NCI-H1105 (cell line): Measurements from ENCODE around the gene OSCAR.

ENCODE experiments used
- DNase-seq: peaks from one replicate; lab custom pipeline; 2025; lab: John Stamatoyannopoulos, UW

The OSCAR gene

DNA sequence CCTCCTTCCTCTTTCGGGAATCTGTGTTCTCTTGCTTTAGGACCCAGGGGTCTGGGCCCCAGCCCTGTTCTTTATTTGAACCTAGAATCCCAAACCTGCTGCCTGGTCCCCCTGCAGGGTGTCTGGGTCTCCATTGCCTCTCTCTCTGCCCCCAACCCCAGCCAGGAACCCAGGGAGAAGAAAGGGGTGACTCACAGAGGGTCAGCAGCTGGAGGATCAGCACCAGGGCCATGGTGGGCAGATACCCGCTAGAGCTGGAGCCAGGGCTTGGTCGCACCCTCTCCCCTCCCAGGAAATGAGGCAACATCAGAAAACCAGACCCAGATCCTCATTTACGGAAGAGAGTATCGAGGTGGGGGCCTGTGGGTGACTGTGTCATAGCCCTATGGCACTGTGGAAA is at the start of gene OSCAR:
TSS of gene OSCAR (minus strand) at position 243 of the 400 bp plus-strand sequence. CDS start at position 232, 11 bp downstream.
- no peak for DNase-seq

DNA sequence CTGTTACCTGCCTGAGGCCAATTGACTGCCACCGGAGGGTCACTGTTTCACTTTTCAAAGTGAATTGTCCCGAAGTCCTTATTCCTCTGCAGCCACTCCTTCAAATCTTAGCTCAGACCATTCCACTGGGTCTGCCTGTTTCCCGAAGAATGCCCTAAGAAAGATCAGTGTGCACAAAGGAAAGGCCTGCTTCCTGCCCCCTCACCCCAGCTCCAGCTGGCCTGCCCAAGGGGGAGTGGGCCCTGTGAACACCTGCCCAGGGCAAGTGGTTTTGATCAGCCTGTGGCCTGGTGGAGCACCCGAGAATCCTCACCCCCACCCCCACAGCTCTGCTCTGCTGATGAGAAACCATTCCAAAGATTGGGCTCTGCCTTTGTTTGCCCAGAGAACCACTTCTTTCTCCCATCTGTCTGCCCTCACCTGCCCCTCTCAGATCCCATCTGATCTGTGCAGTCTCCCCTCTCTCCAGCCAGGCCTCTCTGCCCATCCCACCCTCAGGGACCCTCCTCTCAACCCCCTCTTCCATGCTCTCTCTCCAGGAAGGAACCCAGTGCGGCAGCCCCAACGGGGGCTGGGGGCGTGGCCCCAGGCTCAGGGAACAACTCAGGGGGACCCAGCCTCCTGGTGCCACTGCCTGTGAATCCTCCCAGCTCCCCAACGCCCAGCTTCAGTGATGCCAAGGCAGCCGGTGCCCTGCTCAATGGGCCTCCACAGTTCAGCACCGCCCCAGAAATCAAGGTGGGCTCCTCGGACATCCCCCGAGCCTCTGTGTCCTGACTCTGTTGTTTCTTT is 48.6 kb upstream of the OSCAR start:
- DNase-seq, result no peak

- DNase-seq, result no peak
Observed at GRCh38 chr19:54148158-54148557, 47.6 kb upstream of the OSCAR start.

DNA sequence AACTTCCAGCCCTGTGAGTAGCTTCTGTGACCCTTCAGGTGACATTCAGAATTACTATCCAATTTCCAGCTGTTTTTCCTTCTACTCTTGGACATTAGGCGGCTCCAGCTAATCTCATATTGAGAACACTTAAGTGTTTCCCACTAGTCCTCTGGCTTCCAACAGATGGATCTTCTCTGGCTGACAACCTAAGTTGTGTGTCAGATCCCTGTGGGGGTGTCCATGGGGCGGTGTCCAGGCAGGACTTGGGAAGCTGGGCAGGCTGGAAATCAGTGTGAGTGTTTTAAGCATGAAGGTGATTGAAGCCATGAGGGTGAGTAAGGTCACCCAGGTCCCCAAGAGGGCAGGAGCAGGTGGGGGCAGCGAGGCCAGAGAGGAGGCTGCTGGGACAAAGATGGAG is 47.1 kb upstream of the OSCAR start:
- no peak for DNase-seq

- no peak for DNase-seq
Observed at GRCh38 chr19:54145541-54146158, 45.0 kb upstream of the OSCAR start.

DNA sequence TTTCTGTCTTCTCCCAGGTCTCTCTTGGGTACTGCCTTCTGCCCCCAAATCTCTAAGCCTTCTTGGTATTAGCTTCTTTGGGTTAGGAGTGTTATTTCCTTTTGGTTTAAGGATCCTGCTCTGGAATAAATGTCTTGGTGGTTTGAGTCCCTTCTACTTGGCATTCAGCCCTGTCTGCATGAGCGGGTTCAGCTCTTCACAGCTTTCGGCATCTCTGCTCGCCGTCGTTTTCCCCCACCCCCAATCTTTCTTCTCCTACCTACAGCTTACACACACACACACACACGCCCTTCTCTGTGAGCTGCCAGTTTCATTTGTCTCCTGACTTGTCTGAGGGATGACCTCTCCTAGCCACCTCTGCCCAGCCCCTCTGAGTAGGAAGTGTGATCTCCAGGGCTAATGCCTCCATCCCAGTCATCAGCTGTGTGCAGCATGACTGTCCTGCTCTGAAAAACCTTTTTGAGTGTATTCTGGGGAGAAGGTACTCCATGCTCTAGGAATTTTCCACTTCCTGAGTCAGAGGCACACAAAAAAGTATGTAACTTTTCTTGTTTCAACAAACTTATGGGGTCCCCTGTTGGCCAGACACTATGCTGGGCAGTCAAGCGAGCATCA is 41.7 kb upstream of the OSCAR start:
- no peak for DNase-seq

DNA sequence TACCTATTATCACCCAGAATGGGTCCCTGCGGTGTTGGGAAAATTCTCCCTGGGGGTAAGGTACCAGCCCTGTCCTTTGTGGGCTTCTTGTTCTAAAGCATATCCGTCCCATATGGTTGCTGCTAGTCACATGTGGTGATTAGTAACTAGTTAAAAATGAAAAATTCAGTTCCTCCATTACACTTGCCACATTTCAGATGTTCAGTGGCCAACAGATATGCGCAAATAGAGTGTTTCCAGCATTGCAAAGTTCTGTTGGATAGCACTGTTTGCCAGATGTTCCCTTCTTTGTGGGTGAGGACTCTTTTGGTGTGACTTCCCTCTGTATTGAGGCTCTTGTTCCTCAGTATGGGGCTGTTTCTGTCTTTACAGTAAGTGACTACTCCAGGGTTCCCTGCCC is 40.8 kb upstream of the OSCAR start:
- no peak for DNase-seq

DNA sequence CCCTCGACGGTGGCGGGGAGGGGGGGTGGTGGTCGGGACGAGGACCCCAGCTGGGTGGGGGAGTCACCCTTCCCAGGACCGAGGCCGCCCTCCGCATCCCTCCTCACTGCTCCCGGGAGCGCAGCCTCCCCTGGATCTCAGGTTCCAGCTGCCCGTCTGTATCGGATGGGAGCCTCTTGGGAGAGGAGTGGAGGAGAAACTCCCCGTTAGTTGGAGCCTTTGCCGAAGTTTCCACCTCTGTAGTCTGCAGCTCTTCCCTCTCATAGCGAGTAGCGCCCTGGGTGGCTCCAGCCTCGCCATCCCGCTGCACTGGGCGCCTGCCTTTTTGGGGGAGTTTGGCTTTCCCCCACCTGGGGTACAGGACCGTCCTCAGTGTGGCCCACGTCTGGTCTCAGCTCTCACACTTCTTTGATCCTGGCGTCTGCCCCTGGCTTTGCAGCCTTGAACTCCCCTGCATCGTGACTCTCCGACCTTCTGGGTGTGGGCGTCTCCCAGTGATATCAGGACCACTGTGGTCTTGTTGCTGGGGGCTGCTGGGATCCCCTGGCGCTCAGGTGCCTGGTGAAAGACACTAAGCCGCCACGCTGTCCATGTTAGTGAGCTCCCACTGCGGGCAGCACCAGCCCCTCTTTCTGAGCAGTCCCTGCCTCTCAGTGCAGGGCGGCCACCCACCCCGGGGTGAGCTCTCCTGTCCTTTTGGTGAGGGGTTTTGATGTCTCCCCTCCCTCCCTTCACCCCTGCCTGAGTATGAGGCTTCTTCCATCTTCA is 38.1 kb upstream of the OSCAR start:
- no peak for DNase-seq

DNA sequence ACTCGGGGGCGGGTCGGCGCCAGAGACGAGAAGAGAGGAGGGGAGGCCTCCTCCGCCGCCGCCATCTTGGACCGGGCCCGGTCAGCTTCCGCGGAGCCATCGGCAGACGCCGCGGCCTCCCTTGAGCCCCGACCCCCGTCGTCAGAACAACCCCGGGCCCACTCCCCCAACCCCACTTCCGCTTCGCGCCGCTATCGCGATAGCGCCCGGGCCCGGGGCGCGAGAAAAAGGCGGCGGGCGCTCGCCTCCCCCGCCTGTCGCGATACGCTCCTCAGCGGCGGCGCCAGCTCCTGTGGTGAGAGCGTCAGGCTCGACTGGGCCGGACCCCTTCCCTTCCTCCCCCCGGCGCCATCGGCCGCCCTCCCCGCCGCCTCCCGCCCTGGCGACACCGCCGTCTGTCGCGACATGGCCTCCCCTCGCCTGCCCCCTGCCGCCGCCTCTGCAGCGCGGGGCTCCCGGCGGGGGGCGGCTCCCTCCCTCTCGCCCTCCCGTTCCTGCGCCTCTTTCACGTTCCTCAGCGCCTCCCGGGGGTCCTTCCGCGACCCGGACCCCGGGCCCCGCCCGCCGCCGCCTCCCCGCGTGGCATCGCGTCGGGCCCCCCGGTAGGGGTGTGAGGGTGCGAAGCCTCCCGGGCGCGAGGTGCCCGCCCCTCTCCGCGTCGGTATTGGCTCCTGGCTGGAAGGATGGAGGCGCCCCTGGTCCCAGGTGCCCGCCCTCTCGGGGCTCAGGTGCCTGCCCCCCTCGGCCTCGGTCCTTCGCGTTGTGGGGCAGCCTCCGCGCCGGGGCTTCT is 37.3 kb upstream of the OSCAR start, which contains the start of gene CNOT3:
TSS of gene CNOT3 (plus strand) at position 64 of the 790 bp plus-strand sequence. CDS start 5,217 bp downstream, outside the sequence.
- DNase-seq, result peak; percentile 18

- peak; percentile 100 for DNase-seq
Observed at GRCh38 chr19:54136864-54137698, 36.5 kb upstream of the OSCAR start.

DNA sequence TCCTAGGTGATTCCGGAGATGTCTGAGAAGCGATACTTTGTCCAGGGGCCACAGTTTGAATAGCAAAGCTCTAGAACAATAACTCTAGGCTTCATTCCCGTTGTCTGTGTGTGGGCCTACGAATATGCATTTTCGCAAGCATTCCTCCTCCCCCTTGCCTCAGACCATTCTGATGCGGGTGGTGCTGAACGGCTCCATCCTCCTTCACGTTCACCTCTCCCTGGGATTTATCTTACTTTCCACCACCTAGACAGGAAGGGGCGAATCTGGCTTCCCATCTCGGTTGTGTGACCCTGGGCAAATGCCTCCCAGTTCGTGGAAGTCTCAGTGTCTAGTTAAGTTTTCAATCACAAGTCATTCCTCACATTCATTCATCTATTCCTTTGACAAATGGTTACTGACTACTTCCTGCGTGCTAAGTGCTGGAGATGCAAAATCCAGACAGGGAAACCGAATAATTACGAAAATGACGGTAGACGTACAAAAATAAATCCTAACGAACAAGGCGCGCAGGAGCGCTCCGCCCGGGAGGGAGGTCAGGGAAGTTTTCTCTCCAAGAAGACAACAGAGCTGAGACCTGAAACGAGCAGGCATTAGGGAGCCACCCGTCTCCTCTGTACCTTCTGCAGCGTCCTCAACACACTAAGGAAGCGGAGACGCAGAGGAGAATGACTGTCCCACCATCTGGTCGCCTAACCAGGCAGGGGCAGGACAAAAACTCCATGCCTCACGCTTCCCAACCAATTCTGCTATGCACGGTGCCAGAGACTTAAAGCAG is 35.7 kb upstream of the OSCAR start:
- DNase-seq, result no peak

GRCh38 chr19:54133957-54134590 is 33.5 kb upstream of the OSCAR start:
- DNase-seq, result no peak

GRCh38 chr19:54133312-54133956 is 32.8 kb upstream of the OSCAR start:
- DNase-seq, result peak; percentile 68

DNA sequence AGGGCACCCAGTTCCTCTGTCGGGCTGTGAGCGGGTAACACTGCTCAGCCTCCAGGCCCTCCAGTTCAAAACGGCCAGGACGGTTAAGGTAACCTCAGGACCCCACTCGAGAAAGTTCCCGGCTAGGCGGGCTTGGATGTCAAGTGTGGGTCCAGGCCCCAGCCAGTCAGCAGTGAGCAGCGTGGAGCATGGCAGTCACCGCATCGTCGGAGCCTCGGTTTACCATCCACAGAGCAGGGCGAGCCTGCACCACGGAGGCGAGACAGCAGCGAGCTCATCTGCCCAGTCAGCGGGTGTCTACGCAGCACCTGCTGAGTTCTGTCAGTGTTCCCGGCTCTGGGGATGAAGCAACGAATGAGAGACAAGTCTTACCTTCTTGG is 29.0 kb upstream of the OSCAR start:
- DNase-seq, result no peak

DNA sequence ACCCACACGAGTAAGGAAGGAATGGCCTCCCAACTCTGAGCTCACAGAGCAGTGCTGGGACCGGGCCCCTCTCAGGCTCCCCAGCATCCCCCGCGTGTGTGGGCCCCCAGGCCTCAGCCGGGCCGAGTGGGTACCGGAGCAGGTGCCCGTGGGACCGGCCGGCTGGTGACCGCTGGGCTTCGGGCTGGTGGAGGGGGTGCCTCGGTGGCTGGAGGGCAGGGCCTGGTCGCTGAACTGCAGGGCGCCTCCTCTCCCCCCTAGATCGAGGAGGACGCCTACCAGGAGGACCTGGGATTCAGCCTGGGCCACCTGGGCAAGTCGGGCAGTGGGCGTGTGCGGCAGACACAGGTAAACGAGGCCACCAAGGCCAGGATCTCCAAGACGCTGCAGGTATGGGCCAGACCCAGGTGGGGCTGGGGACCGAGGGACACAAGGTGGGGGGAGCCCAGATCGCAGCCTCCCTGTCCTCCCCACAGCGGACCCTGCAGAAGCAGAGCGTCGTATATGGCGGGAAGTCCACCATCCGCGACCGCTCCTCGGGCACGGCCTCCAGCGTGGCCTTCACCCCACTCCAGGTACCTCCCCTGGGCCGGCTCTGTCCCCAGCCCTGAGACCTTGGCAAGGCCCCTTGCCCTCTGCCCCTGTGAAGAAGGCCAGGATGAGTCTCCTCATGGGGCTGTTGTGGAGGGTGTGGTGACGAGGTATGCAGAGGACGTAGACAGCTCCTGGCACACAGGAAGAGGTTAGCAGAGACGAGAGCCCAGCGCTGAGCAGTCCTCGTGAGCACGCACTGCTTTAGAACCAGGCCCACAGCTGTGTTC is 28.4 kb upstream of the OSCAR start:
- DNase-seq, result no peak

GRCh38 chr19:54128441-54128725 is 27.8 kb upstream of the OSCAR start:
- DNase-seq, result no peak

DNA sequence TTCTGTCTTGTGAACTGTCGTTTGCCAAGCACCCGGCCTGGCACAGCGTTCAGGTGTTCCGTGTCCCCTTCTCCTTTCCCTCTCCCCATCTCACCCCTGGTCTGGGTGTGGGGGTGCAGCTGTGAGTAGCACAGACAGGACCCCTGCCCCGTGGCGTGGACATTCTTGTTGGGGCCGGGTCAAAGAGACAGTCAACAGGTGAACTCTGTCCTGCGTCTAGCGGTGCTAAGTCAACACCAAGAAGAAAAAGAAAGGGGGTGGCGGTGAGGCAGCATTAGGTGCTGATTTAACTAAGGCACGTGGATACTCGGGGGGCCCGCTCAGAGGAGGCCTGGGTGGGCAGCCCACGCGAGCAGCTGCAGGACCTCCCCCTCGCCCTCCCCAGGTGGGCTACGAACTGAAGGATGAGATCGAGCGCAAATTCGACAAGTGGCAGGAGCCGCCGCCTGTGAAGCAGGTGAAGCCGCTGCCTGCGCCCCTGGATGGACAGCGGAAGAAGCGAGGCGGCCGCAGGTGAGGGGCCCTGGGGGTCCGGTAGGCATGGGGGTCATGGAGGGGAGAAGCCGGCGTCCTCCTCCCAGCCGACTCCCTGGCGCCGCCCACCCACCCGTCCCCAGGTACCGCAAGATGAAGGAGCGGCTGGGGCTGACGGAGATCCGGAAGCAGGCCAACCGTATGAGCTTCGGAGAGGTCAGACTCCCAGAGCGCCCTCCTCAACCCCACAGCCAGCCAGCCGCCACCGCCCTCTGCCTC is 27.3 kb upstream of the OSCAR start:
- DNase-seq, result no peak
